HepG2 (cell line): ENCODE data around the gene FANCL.

ENCODE experiments used
- ATF2 ChIP-seq: sonication (generic); formaldehyde crosslinking; IDR thresholded peaks from 2 replicates; pipeline ENCODE4 v1.4.0; 2020; ENCODE audit warnings: missing genetic modification reagents
- CTCF ChIP-seq: sonication (generic); formaldehyde crosslinking; IDR thresholded peaks from 2 replicates; pipeline ENCODE4 v1.5.0; 2020; ENCODE audit warnings: mild to moderate bottlenecking, missing genetic modification reagents, moderate library complexity
- MYC ChIP-seq: sonication (generic); formaldehyde crosslinking; IDR thresholded peaks from 2 replicates; pipeline ENCODE4 v1.9.0; 2021; ENCODE audit warnings: missing genetic modification reagents, borderline replicate concordance
- ONECUT2 ChIP-seq: sonication (generic); formaldehyde crosslinking; IDR thresholded peaks from 2 replicates; pipeline ENCODE4 v1.4.0; 2020; ENCODE audit warnings: missing genetic modification reagents
- PREB ChIP-seq: sonication (generic); formaldehyde crosslinking; IDR thresholded peaks from 2 replicates; pipeline ENCODE4 v1.4.0; 2020; ENCODE audit warnings: missing genetic modification reagents
- ZNF335 ChIP-seq: sonication (generic); formaldehyde crosslinking; IDR thresholded peaks from 2 replicates; pipeline ENCODE4 v1.4.0; 2020; ENCODE audit warnings: missing genetic modification reagents
- ZNF670 ChIP-seq: sonication (generic); formaldehyde crosslinking; IDR thresholded peaks from 2 replicates; pipeline ENCODE4 v1.8.0; 2022; ENCODE audit warnings: mild to moderate bottlenecking, missing genetic modification reagents, borderline replicate concordance
- ZXDC ChIP-seq: sonication (generic); formaldehyde crosslinking; IDR thresholded peaks from 2 replicates; pipeline ENCODE4 v1.5.0; 2020; ENCODE audit warnings: mild to moderate bottlenecking, missing genetic modification reagents

- TF ChIP-seq ZNF670 (CRISPR knock-in tag) (no peak), ONECUT2 (CRISPR knock-in tag) (no peak), ATF2 (CRISPR knock-in tag) (no peak), ZNF335 (CRISPR knock-in tag) (no peak), CTCF (CRISPR knock-in tag) (no peak), MYC (CRISPR knock-in tag) (no peak), PREB (CRISPR knock-in tag) (no peak), ZXDC (CRISPR knock-in tag) (no peak)
These were observed 82.6 kb downstream of the FANCL start for GRCh38 chr2:58158481-58158880.
